GM12865 (cell line): ENCODE measurements around the gene HLA-DPB1.

Experiments used
- DNase-seq: peaks from one replicate; pipeline ENCODE4 v3.0.0; 2010; ENCODE audit warnings: low read depth
- H3K4me3 ChIP-seq: 2 replicates; pipeline ENCODE4 v1.5.1; 2011; ENCODE audit warnings: mild to moderate bottlenecking, low read depth, low read length, control low read depth
- TF ChIP-seq, protein P1 (sequence below): IDR thresholded peaks from 2 replicates; pipeline ENCODE4 v1.5.1; 2011; ENCODE audit warnings: low read length, control low read depth, low read depth, inconsistent platforms; ENCODE audit not compliant: insufficient read depth; ENCODE audit errors: missing control alignments

HLA-DPB1 gene

DNA sequence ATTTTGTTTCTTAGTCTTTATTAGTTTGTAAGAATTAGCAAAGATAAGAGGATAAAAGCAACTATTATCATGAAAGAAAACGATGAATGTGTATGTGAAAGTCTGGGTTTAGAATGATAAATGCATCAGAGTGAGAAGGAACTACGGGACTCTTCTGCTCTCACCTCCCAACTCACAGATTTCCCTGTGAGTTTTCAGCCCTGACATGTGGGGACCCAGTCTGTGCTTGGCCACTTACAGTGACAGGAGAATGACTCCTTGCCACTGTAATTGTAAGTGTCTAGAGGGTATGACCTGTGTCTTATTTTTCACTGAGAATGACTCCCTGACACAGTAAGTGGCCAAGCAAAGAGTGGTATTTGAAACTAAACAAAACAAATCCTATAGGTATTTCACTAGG is 4.9 kb upstream of the HLA-DPB1 start:
- H3K4me3 ChIP-seq = peak overlapping the region; percentile 89
- DNase-seq = no peak
- TF ChIP-seq, protein P1, sequence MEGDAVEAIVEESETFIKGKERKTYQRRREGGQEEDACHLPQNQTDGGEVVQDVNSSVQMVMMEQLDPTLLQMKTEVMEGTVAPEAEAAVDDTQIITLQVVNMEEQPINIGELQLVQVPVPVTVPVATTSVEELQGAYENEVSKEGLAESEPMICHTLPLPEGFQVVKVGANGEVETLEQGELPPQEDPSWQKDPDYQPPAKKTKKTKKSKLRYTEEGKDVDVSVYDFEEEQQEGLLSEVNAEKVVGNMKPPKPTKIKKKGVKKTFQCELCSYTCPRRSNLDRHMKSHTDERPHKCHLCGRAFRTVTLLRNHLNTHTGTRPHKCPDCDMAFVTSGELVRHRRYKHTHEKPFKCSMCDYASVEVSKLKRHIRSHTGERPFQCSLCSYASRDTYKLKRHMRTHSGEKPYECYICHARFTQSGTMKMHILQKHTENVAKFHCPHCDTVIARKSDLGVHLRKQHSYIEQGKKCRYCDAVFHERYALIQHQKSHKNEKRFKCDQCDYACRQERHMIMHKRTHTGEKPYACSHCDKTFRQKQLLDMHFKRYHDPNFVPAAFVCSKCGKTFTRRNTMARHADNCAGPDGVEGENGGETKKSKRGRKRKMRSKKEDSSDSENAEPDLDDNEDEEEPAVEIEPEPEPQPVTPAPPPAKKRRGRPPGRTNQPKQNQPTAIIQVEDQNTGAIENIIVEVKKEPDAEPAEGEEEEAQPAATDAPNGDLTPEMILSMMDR = no peak

DNA sequence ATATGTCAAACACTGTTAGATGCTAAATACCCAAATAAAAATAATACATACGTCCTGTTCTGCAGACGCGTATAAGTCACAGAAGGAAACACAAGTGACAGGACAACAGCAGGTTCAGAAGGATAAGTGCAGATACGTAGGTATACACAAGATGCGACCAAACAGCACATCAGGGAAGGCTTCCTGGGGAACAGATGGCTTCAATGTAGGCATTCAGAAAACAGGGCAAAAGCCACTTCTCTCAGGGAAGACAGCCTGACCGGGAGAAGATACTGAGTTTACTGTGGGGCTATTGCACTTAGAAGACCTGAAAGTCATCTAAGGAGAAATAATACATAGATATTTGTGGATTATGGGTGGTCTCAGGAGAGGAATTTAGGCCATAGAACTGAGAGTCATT is 4.2 kb upstream of the HLA-DPB1 start:
- H3K4me3 ChIP-seq = peak overlapping the region; percentile 89
- DNase-seq = no peak
- TF ChIP-seq, protein P1 = no peak

DNA sequence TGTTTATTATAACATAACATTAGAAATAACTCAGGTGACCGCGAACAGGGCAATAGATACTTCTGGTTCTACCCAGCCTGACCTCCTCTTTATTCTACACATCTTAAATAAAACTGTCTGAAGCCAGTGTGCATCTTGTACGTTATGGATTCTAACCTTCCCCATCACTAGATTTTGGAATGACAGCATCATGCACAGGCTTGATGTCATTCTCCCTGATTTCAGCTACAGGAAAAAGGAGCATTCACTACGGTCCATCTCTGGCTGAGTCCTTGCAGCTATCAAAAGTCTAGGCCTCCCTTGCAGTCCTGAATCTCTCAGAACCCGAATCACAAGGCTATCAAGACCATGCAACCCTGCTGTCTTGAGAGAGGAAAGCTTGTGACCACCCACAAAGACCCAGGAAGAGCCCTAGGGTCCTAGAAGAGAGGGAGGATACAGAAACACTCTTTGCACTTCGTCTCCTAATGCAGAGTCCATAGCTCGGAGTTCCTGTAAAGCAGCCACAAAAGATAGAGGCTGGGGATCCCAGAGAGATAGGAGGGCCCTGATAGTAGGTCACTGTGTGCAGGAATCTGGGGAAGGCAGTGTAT is 3.2 kb upstream of the HLA-DPB1 start:
- TF ChIP-seq, protein P1 = no peak
- DNase-seq = no peak
- H3K4me3 ChIP-seq = peak overlapping the region; percentile 89

DNA sequence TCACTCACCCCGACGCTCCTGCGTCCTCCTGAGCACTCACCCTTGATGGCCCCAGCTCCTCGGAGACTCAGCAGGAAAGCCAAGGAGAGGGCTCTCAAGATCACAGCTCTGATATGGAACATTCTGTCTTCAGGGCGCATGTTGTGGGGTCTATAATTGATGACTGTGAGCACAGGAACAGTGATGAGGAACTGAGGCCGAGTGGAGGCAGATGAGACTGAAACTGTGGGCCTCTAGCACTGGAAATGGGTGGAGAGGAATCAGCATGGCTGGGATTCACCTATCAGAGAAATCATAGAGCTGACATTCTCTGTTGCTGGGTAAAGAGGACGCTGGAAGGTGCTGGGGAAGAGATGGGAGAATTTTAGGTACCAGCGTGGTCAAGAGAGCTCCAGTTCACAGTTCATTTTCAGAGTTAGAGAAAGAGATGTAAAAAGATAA is 2.3 kb upstream of the HLA-DPB1 start, which contains the start of gene HLA-DPA1:
TSS of gene HLA-DPA1 (minus strand) at position 219 of the 441 bp plus-strand sequence.
- DNase-seq = peak; percentile 93
- H3K4me3 ChIP-seq = peak within 1 kb of the TSS; percentile 89
- TF ChIP-seq, protein P1 = no peak

DNA sequence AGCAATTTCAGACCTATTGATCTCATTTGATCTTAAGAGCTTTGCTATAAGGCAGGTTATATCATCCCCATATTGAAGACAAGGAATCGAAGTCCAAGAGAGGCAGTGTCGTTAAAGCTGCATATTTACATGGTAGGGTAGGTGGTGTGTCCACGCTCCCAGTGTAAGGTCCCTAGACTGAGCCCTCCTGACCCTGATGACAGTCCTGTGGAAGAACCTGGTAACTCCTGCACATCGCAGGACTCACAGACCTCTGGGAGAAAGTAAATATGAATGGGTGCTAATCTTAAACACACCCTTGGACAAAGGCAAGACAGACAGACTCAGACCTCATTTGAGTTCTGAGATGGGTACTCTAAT is 602 bp upstream of the HLA-DPB1 start:
- peak overlapping the region; percentile 79 for H3K4me3 ChIP-seq

DNA sequence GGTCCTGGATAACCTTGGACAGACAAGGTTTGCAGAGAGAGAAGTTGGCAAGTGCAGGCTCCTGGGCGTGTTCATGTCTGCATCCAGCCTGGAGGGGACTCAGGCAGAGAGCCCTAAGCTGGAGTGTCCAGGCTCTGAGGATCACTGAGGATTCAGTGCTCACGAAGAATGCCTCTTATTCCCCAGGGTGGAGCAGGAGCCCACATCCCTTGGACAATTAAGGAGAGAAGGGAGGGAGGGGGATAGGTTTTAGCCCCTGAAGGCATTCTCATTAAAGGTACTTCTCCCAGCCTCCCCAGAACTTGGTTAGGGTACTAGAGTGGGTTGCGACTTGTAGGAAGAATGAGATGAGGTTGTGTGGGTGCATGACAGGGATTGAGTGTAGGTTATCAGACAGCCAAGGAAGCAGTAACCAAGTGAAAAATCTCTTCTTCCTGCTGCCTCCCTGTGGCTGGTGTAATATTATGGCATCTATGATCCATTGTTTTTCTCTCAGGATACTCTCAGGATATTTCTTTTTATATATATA is 680 bp downstream of the HLA-DPB1 start:
- no peak for DNase-seq
- H3K4me3 ChIP-seq = peak overlapping the region; percentile 79
- TF ChIP-seq, protein P1 = no peak

More for the DNA sequence above, 602 bp upstream of the HLA-DPB1 start:
- peak; percentile 18 for DNase-seq
- TF ChIP-seq, protein P1 = no peak

DNA sequence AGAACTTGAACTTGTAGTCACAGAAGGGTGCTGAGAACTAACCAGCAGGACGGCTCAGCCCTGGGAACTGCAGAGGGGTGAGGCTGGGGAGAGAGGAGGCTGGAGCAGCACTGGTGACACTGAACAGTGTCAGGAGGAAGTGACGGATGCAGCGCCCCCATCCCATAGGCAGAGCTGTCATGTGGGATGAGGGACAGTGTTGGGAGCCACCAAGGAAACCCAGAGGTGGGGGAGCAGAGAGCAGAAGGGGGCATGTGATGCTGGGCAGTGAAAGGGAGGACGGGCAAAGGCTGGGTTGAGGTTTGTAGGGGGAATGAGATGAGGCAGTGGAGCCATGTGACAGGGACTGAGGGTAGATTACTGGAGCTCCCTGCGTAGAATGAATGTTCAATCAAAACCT is 2.1 kb downstream of the HLA-DPB1 start:
- DNase-seq = peak; percentile 29
- peak overlapping the region; percentile 49 for H3K4me3 ChIP-seq
- TF ChIP-seq, protein P1 = no peak
